Parathyroid adenoma (tissue), 2 donors: ENCODE data around the gene TRMT61B.

Source experiments
- H2AFZ ChIP-seq: fragments of 300-600 bp; sonication (generic); one replicate; pipeline ENCODE4 v1.7.0; 2017; ENCODE audit warnings: antibody characterized with exemption, mild to moderate bottlenecking
- H3K27ac ChIP-seq: fragments of 300-600 bp; sonication (generic); one replicate; pipeline ENCODE4 v1.7.0; 2017
- H3K27me3 ChIP-seq: fragments of 300-600 bp; sonication (generic); one replicate; pipeline ENCODE4 v1.7.0; 2017; ENCODE audit warnings: low read length; ENCODE audit not compliant: control insufficient read depth, insufficient read depth
- H3K36me3 ChIP-seq: fragments of 300-600 bp; sonication (generic); one replicate; pipeline ENCODE4 v1.7.0; 2017; ENCODE audit warnings: low read length; ENCODE audit not compliant: control insufficient read depth, insufficient read depth
- H3K4me1 ChIP-seq: fragments of 300-600 bp; sonication (generic); one replicate; pipeline ENCODE4 v1.7.0; 2017; ENCODE audit warnings: control low read depth
- H3K4me2 ChIP-seq: fragments of 300-600 bp; sonication (generic); one replicate; pipeline ENCODE4 v1.7.0; 2017; ENCODE audit warnings: low read length
- H3K4me3 ChIP-seq: fragments of 300-600 bp; sonication (generic); one replicate; pipeline ENCODE4 v1.7.0; 2017; ENCODE audit warnings: low read depth, low read length
- H3K79me2 ChIP-seq: fragments of 300-600 bp; sonication (generic); one replicate; pipeline ENCODE4 v1.7.0; 2017; ENCODE audit warnings: control low read depth
- H3K9ac ChIP-seq: fragments of 300-600 bp; sonication (generic); one replicate; pipeline ENCODE4 v1.7.0; 2017; ENCODE audit warnings: mild to moderate bottlenecking
- H3K9me3 ChIP-seq: fragments of 300-600 bp; sonication (generic); one replicate; pipeline ENCODE4 v1.7.0; 2017; ENCODE audit warnings: low read length; ENCODE audit not compliant: control insufficient read depth
- CTCF ChIP-seq: fragments of 300-600 bp; sonication (generic); IDR thresholded peaks from one replicate; pipeline ENCODE4 v1.7.0; 2017; ENCODE audit warnings: antibody characterized with exemption, mild to moderate bottlenecking
- donor health status: primary hyperparathyroidism.

The TRMT61B gene

GRCh38 chr2:28896906-28897305 is 26.8 kb upstream of the TRMT61B start:
- no peak overlapping the region for H3K4me3 ChIP-seq
- no peaks in the 10 kb centered on the region for H3K36me3 ChIP-seq
- no peaks in the 10 kb centered on the region for H3K9me3 ChIP-seq
- no peak overlapping the region for H3K4me2 ChIP-seq
- no peak overlapping the region for H2AFZ ChIP-seq
- H3K27me3 ChIP-seq, result no peaks in the 10 kb centered on the region
- no peak for TF ChIP-seq CTCF
- H3K4me1 ChIP-seq, result no peaks in the 10 kb centered on the region
- no peak overlapping the region for H3K27ac ChIP-seq
- H3K9ac ChIP-seq, result no peak overlapping the region
- H3K79me2 ChIP-seq, result peaks cover 18% of the 10 kb centered on the region

GRCh38 chr2:28895189-28895893 is 25.2 kb upstream of the TRMT61B start:
- H3K4me2 ChIP-seq, result peak overlapping the region; percentile 72
- peaks cover 18% of the 10 kb centered on the region for H3K79me2 ChIP-seq
- no peak for TF ChIP-seq CTCF
- H3K4me1 ChIP-seq, result no peaks in the 10 kb centered on the region
- peak overlapping the region; percentile 98 for H2AFZ ChIP-seq
- H3K4me3 ChIP-seq, result peak overlapping the region; percentile 86
- no peaks in the 10 kb centered on the region for H3K9me3 ChIP-seq
- no peaks in the 10 kb centered on the region for H3K27me3 ChIP-seq
- no peak overlapping the region for H3K27ac ChIP-seq
- peak overlapping the region; percentile 90 for H3K9ac ChIP-seq
- no peaks in the 10 kb centered on the region for H3K36me3 ChIP-seq

DNA sequence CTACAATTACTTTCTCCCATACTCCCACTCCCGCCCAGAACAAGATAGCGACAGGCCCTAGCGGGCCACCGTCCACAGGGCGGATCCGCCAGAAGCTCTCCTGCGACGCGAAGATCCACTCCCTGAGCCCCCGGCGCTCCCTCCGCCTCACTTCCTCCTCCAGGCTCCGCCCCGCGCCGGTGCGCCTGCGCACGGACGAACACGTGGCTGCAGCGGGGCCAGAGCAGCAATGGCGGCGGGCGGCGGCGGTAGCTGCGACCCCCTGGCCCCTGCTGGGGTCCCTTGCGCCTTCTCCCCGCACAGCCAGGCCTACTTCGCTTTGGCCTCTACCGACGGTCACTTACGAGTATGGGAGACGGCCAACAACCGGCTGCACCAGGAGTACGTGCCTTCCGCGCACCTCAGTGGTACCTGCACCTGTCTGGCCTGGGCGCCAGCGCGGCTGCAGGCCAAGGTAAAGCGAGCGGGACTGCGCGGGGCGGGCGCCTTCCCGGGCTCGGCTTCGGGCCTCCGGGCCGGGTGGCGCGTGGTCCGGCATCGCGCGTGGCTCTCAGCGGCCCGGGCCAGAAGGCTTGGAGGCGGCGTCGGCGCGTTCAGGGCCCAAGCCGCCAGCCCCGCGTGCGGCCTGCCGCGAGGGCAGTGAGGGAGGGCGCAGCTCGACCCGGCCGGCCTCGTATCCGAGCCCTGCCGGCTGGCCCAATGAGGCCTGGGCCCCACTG is 24.5 kb upstream of the TRMT61B start, which contains the start of gene WDR43:
Gene WDR43 (plus strand): TSS at position 198 of the 719 bp plus-strand sequence. CDS start 32 bp downstream, at position 230.
- H3K27ac ChIP-seq, result peak within 1 kb of the TSS; percentile 68
- peak within 1 kb of the TSS; percentile 90 for H3K9ac ChIP-seq
- peaks cover 18% of the 10 kb centered on the region for H3K79me2 ChIP-seq
- peak within 1 kb of the TSS; percentile 72 for H3K4me2 ChIP-seq
- H3K4me1 ChIP-seq, result no peaks in the 10 kb centered on the region
- no peaks in the 10 kb centered on the region for H3K27me3 ChIP-seq
- peak within 1 kb of the TSS; percentile 86 for H3K4me3 ChIP-seq
- H2AFZ ChIP-seq, result peak within 1 kb of the TSS; percentile 98
- H3K36me3 ChIP-seq, result no peaks in the 10 kb centered on the region
- TF ChIP-seq CTCF, result no peak
- no peaks in the 10 kb centered on the region for H3K9me3 ChIP-seq

DNA sequence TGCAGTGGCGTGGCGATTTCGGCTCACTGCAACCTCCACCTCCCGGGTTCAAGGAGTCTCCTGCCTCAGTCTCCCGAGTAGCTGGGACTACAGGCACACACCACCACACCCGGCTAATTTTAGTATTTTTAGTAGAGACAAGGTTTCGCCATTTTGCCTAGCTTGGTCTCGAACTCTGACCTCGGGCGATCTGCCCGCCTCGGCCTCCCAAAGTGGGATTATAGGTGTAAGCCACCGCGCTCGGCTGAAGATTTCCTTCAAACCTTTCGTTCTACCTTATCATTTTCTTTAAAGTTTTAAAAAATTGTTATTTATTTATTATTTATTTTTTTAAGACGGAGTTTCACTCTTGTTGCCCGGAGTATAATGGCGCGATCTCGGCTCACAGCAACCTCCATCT is 23.4 kb upstream of the TRMT61B start:
- no peak for TF ChIP-seq CTCF
- H3K4me3 ChIP-seq, result no peak overlapping the region

More for the DNA sequence above, 23.4 kb upstream of the TRMT61B start:
- Histone ChIP-seq H3K4me2 (no peak overlapping the region), H3K79me2 (peaks cover 18% of the 10 kb centered on the region), H3K9me3 (no peaks in the 10 kb centered on the region), H2AFZ (no peak overlapping the region), H3K27me3 (no peaks in the 10 kb centered on the region), H3K27ac (no peak overlapping the region), H3K9ac (no peak overlapping the region), H3K36me3 (no peaks in the 10 kb centered on the region), H3K4me1 (no peaks in the 10 kb centered on the region)
